GM10266 (cell line): ENCODE data around the gene COL2A1.

Experiments used
- DNase-seq: peaks from one replicate; pipeline ENCODE4 v3.0.0; 2012; ENCODE audit errors: extremely low spot score
- CTCF ChIP-seq: IDR thresholded peaks from 2 replicates; pipeline ENCODE4 v1.5.1; 2012; ENCODE audit warnings: mild to moderate bottlenecking, low read depth; ENCODE audit not compliant: control insufficient read depth, insufficient read depth; ENCODE audit errors: missing control alignments

Gene COL2A1

GRCh38 chr12:48010366-48010970 lies 6.2 kb upstream of the COL2A1 start:
- TF ChIP-seq CTCF: no peak
- no peak for DNase-seq

- no peak for TF ChIP-seq CTCF
- no peak for DNase-seq
These were observed 5.2 kb upstream of the COL2A1 start for GRCh38 chr12:48009471-48009870.

- TF ChIP-seq CTCF: no peak
- DNase-seq: no peak
These were observed 4.7 kb upstream of the COL2A1 start for GRCh38 chr12:48008950-48009349.

- DNase-seq: no peak
- no peak for TF ChIP-seq CTCF
These were observed 4.1 kb upstream of the COL2A1 start for GRCh38 chr12:48008349-48008748.

- TF ChIP-seq CTCF: no peak
- DNase-seq: no peak
These were observed 2.9 kb upstream of the COL2A1 start for GRCh38 chr12:48007206-48007605.

- no peak for TF ChIP-seq CTCF
These were observed 1.4 kb upstream of the COL2A1 start for GRCh38 chr12:48005750-48006021.

GRCh38 chr12:48005001-48005749 lies 899 bp upstream of the COL2A1 start:
- no peak for DNase-seq
- TF ChIP-seq CTCF: no peak

More at GRCh38 chr12:48005750-48006021, 1.4 kb upstream of the COL2A1 start:
- DNase-seq: no peak
